GM21515 (cell line): ENCODE measurements around the gene RGL3.
"Not testable (repeated sequence)": the region's sequence is repeated elsewhere in the genome, so short reads cannot be mapped to it uniquely, and the experiment has no call there.

Source experiments
- ATAC-seq: cut with Tn5 transposase; IDR thresholded peaks from one replicate; pipeline ENCODE4 v1.9.1; 2021; ENCODE audit not compliant: unreplicated experiment

RGL3 gene

DNA sequence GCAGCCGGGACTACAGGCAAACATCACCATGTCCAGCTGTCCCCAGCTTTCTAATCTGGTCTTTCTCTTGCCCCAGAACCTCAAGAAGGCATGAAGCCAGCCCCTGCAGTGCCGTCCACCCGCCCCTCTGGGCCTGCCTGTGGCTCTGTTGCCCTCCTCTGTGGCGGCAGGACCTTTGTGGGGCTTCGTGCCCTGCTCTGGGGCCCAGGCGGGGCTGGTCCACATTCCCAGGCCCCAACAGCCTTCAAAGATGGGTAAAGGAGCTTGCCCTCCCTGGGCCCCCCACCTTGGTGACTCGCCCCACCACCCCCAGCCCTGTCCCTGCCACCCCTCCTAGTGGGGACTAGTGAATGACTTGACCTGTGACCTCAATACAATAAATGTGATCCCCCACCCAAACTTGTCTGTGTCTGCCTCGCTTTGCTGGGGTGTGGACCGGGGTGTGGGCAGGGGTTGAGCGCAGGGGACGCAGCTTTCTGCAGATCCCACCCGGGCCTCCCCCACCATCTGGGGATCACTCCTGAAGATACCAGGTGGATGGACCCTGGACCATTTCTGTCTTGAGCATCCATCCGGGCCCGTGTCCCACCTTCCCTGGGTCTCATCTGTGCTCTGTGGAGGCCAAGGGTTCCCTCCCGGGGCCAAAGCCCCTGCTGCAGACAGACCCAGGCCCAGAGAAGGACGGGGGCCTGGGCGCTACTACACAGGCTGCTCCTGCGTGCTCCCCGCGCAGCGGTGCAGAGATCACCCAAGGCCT is 31.6 kb upstream of the RGL3 start:
- ATAC-seq, result no peak

DNA sequence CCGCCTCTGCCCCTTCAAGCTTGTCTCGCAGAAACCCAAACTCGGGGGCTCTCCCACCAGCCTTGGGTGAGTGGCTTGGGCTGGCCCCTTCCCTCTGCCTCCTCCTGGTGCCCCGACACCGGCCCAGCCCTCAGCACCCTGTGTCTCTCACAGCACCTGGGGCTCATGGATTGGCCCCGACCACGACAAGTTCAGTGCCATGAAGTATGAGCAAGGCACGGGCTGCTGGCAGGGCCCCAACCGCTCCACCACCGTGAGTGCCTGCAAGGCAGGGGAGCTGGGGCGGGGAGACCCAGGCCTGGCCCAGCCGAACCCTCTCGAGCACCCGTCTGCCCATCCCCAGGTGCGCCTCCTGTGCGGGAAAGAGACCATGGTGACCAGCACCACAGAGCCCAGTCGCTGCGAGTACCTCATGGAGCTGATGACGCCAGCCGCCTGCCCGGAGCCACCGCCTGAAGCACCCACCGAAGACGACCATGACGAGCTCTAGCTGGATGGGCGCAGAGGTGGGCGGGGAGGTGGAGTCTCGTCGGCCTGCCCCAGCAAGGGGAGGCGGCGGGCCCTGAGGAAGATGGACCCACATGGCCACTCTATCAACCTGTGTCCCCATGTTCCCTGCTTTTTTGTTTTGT is 29.9 kb upstream of the RGL3 start:
- no peak for ATAC-seq

DNA sequence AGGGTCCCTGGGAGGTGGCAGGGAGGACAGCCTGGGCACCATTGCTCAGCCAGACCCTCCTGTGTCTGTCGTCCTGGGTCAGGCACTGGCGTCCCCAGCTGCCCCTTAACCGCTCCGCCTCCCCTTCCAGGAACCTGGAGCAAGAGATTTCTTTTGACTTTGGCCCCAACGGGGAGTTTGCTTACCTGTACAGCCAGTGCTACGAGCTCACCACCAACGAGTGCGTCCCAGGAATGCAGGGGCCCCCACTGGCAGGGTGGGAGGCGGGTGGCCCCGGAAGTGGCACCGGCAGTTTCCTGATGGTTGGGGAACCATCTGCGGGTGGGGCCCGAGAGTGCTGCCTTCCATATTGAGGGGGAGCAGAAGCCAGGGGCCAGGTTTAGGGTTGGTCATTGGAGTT is 29.3 kb upstream of the RGL3 start:
- no peak for ATAC-seq

DNA sequence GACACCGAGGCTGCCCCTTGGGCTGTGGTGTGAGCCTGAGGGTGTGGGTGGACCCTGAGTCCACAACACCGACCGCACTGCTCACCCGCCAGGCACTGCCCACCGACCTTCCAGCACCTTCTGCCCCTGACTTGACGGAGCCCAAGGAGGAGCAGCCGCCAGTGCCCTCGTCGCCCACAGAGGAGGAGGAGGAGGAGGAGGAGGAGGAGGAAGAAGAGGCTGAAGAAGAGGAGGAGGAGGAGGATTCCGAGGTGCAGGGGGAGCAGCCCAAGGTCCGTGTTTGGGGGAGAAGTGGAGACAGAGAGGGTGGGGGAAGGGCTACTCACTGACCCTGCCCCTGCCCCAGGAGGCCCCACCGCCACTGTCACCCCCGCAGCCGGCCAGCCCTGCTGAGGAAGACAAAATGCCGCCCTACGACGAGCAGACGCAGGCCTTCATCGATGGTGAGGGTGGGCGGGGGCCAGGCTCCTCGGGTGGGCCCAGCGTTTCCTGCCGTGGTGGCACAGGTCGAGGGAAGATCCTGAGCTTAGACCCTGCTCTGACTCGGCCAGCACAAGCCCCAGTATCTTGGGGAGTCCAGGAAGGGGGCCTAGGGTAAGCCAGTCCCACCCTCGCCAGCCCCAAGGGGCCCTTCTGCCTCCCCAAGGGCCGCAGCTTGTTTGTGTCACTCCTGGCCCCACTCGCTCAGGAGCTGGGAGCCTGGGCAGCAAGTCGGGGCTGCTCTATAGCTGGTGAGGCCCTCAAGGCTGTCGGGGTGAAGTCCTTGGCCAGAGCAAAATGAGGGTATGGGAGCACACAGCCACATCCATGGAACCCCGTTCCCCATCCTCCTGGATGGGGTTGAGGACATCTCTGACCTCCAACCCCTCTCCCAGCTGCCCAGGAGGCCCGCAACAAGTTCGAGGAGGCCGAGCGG is 28.5 kb upstream of the RGL3 start:
- no peak for ATAC-seq

DNA sequence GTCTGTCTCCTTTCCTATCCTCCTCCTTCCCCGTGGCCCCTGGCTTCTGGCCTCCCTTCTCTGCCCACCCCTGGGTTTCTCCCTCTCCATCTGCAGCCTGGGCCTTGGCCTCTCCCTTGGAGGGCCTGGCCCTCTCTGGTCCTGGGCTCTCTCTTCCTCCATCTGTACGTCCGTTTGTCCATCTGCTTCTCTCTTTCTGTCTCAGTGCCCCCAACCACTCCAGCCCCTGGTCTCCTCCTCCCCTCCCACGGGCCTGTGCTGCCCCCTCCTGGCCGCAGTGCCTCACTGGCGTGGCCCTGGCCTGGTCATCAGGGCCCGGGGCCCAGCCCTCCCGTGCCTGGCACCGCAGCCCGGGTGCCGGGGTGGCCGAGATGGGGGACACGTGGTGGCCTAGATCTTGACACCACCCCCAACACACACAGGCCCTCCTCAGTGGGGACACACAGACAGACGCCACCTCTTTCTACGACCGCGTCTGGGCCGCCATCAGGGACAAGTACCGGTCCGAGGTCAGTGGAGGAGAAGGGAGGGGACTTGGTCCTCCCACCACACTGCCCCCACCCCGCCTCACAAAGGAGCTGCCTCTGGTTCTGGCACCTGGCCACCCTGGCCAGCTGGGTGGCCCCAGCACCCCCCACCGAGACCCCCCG is 27.7 kb upstream of the RGL3 start:
- ATAC-seq, result no peak

DNA sequence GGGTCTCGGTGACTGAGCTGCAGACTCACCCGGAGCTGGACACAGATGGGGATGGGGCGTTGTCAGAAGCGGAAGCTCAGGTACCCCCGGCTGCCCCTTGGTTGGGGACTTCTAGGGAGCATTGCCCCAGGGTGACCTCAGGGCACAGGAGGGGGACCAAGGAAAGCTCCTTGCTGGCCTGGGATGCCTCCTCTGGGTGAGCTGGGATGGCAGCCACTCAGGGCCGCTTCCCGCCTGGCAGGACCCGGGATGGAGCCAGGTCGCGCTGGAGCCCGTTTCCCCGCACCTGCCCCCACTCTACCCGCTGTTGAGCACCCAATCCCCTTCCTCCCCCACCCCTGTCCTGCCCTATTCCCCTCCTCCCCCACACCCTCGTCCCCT is 27.1 kb upstream of the RGL3 start:
- no peak for ATAC-seq

DNA sequence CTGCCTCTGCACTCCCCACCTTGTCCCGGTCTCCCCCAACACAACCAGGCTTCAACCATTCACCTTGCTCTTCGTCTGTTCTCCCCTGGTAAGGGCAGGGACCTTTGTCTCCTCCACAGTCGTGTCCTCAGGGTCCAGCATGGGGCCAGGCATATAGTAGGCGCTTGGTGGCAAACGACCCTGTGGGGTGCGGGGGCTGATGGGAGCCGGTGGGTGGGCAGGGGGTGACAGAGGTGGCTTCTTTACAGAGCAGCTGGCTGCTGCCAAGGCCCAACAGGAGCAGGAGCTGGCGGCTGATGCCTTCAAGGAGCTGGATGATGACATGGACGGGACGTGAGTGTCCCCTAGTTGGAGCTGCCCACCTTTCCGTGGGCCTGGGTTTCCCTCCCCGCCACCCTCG is 26.0 kb upstream of the RGL3 start:
- no peak for ATAC-seq

DNA sequence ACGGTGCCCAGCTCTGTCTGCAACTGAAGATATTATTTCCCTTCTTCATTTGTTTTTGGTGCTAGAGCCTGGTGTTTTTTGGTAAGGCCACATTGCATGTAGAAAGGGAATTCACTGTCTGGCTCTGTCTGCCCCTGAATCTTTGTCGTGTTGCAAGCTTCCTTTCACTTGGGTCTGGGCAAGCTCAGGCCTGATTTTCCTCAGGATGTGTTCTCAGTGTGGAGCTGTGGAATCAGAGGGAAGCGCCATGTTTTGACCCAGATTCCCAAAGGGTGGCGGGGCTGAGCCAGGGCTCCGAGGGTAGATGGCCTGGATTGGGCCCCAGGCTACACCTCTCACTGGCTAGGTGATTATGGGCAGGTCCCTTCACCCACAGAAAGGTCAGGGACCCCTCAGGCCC is 24.9 kb upstream of the RGL3 start:
- no peak for ATAC-seq

DNA sequence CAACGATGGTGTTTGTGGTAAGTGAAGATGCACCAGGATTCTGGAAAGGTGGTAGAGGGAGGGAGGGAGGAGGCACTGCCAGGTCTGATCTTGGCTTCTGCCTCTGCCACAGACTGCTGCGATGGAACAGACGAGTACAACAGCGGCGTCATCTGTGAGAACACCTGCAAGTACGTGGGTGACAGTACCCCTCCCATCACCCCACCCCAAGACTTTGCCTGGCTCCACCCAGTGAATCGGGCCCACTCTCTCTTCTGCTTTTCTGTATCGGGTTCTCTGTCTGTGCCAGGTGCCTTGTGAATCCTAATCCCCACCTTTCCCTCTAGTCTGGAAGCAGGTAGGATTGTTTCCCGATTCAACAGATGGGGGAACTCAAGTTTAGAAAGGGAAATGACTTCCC is 18.8 kb upstream of the RGL3 start:
- ATAC-seq, result no peak

DNA sequence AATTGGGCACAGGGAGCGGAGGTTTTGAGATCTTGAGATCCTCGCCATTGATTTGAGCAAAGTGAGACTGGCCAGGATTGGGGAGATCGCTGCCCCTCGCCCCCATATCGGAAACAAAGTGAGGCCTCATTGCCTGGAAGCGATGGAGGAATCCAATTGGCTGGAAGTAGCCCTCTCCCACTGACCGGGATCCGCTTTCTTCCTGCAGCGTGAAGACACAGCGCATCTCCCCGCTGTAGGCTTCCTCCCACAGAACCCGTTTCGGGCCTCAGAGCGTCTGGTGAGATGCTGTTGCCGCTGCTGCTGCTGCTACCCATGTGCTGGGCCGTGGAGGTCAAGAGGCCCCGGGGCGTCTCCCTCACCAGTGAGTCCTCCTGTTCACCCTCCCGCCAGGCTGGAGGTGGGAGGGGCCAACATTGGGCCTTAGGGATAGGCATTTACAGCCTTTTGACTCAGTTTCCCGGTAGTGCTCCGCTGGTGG is 16.8 kb upstream of the RGL3 start:
- ATAC-seq, result peak; percentile 1

DNA sequence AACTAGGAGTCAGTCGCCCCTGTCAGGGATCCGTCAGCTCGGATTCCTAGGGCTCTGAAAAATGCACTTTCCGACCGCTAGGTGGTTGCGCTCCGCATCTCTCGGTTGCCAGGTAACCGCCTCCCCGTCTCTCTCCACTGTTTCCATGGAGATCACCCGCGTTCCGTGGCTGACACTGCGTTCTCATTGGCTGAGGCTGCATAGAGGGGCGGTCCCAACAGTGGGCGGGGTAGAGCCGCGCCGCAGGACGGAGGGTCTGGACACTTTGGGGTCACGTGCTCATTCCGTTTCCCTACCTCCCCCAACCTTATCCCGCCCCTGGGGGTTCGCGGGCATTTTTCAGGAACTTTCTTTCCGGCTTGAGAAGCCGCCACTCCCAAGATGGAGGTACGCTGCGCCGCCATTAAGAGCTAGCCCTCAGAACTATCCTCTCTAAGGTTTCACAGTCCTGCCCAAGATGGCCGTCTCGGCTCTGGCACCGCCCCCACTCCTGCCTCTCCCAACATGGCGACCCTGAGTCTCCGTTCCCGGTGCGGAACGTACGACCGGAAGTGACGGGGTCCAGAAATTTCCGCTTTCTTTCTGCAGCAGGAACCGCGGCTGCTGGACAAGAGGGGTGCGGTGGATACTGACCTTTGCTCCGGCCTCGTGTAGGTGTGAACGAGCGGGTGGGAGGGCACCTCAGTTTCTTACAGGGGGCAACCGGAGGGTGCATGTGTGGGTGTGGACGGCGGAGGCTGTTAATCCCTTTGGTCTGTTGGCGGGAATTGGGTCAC is 16.1 kb upstream of the RGL3 start, which contains the start of the genes ODAD3 and PRKCSH:
Gene ODAD3 (minus strand): TSS at position 65 of the 776 bp plus-strand sequence. CDS start 105 bp downstream, outside the sequence.
Gene PRKCSH (plus strand): TSS at position 579 of the 776 bp plus-strand sequence. CDS start 483 bp downstream, outside the sequence.
- ATAC-seq, result peak; percentile 86

DNA sequence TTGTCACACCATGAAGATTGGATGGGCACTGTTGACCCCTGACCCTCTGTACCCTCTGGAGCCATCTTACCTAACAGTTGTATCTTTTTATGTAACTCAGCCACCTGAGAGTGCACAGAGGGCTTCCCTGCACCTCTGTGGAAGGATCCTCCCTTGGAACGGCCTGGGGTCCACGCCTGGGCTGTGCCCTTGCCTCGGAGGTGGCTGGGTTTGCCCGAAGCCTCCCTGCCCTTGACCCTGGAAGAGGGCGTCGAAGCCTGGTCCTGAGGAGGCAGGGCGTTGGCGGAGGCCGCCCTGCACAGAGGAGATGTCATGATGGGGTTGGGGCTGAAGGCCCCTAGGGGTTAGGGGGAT is 15.6 kb upstream of the RGL3 start:
- ATAC-seq, result no peak

DNA sequence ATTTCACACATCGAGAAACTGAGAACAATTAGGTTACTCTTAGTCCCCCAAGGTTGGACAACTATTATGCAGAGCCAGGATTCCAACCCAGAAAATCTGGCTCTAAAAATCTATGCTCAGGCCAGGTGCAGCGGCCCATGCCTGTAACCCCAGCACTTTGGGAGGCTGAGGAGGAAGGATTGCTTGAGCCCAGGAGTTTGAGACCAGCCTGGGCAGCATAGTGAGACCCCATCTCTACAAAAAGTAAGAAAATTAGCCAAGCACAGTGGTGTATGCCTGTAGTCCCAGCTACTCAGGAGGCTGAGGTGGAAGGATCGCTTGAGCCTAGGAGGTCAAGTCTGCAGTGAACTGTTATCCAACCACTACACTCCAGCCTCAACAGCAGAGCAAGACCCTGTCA is 14.4 kb upstream of the RGL3 start:
- not testable (repeated sequence) for ATAC-seq

DNA sequence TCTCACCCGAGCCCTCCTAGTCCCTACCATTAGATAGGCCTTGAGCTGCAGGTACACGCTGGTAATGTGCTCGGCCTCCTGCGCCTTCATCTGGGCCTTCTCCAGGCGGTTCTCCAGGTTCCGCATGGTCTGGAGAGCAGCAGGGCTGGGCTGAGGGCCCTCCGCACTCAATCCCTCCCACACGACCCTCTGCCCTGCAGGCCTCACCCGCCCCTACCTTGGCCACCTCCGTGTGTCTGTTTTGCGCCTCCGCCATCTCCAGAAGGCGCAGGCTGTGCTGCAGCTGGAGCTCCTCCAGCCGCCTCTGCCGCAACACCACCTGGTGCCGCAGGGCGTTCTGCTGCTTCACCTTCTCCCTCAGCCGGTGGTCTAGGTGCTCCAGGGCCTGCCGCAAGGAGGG is 7.5 kb upstream of the RGL3 start:
- no peak for ATAC-seq

DNA sequence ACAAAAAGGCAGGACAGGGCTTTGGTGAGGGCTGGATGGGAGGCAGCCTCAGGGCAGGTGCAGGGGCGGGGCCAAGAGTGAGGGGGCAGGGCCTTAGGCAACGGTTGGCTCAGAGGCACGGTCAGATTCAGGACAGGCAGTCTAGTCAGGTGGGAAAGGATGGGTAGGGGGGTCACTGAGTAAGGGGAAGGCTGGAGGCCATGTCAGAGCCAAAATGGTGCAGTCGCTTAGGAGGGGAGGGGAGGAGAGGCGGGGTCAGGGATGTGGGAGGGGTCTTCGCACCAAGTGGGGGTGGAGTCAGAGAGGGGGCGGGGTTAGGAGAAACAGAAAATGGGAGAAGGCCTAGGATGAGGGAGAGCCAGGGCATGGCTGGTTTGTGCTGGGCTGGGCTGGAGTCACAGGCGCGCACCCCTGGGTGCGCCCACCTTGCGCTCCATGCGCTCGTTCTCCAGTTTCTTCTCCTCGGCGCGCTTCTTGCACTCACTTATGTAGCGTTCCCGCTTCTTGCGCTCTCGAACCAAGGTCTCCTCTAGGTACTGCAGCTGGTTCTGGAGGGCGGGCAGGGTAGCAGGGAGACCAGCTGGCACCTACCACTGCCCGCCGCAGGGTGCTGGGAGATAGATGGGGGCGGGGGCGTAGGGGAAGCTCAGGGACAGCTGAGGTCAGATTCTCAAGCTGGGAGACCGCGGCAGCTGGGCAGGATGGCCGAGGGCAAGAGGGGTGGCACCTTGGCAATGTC is 6.8 kb upstream of the RGL3 start:
- ATAC-seq, result no peak

DNA sequence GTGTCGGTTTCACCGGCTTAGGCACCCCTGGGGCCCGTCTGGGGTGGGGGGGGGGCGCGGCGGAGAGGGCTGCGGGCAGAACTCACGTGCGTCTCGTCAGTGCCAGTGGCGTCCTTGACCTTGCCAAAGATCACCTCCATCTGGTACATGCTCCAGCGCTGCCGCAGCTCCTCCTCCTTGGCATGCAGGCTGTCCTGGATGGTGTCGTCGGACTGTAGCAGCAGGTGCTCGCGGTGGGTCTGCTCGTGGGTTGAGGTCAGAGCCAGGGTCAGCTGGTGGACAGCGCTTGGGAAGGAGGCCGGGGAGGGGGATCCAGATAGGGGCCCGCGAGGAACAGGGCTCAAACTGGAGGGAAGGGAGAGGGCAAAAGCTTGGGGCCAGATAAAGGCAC is 4.7 kb upstream of the RGL3 start:
- ATAC-seq, result no peak

DNA sequence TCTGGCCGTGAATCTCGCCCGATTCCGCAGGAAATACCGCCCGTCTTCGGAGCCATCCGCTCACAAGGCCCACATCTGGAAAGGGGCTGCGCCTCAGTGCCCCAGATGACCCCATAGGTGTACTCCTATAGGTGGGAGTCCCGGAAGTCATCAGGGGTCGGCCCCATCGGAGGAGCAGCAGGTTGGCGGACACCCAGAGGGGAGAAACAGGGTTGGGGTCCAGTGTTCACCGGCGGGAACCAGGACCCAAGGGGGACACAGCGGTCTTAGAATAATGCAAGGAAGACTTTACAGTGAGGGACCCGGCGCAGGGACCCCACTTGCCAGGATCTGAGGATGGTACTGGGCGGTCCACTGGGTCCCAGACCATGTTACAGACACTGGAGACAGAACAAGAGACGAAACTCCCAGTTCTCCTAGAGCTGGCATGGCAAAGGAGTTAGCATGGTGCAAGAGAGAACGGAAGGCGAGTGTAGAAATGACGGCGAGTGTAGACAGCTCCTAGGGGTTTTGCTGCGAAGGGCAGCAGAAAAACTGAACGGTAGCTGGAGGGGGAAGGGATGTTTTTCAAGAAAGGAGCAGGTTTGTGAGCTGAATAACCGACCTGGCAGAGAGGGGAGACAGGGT is 4.2 kb upstream of the RGL3 start:
- no peak for ATAC-seq

DNA sequence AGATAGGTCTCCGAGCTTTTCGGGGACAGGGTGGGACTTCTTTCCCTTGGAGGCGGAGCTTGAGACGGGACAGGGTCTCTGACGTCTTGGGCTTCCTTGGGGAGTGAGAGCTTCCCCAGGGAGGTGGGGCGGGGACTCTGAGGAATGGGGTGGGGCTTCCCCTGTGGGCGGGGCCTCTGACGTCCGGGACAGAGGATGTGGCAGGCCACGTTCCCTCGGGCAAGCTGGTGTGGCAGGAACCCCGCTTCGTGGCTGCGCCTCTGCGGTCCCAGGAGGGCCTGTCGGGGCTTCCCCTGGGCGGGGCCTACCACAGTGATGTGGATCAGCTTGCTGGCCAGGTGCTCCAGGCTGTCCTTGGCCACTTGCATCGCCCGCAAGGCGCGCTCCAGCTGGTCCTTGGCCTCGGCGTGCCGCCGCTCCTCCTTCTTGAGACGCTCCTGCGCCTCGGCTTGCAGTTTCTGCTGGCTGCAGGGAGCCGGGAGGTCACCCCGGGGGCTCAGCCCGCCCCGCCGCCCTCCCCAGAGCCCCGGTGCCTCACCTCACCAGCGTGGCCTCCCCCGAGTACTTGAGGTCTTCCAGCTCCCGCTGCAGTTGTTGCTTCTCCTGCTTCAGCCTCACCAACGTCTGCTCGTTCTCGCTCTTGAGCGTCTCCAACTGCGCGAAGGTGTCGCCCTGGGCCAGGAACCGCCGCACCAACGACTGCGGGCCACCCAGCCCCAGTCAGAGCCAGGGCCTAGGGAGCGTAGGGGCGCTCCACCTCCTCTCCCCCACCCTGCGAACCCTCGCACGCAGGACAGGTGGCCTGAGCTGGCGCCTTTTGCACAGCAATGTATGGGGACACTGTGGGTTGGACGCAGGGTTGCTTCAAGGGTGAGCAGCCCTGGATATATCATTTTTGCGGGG is 3.3 kb upstream of the RGL3 start:
- ATAC-seq, result no peak
